ENCODE measurements around the gene TRIM66. TPM values are rescaled to one million over a fixed set of nuclear protein-coding genes. Genes with fewer than 3 reads are reported as not detected.
A peak's percentile ranks its signal among the peaks of the same experiment; 100 is the strongest.

TRIM66 gene
- total and polyA plus RNA-seq, 2 donors (not counting 1 experiment from before 2014, with no cell fraction given), result 3.9 to 13.7 TPM

DNA sequence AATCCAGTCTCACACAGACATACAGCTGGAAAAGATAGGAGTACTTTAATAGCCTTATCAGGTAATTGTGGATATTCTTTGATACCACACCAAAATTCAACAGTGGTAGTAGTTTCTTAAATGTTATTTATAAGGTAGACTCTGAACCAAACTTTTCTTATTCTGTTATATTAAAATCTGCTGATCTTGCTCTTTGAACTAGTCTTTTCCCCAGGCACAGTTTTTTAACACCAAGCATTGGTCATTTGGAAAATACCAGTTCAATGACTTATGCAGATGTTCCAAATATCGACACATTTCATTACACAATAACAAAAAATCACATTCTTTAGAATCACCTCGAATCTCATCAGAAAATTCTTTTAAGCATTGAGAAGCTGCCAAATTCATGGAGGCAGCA lies 7.6 kb downstream of the TRIM66 start:
- H3K4me3 ChIP-seq (replicated peaks in 1 of 4; ENCODE audit: control extremely low read depth in 1 of 4, insufficient read depth in 1 of 4, low read depth in 3 of 4, low read length in 4 of 4), result no peak overlapping the region
- H3K27ac ChIP-seq (ENCODE audit: insufficient read depth, low read length), result no peak overlapping the region
- H3K36me3 ChIP-seq (ENCODE audit: control insufficient read depth, insufficient read depth, low read length), result no peaks in the 10 kb centered on the region
- peaks cover 16% of the 10 kb centered on the region for H3K4me1 ChIP-seq (ENCODE audit: control insufficient read depth, extremely low read depth, insufficient read depth, low read length)
- H3K79me2 ChIP-seq (ENCODE audit: control insufficient read depth, insufficient read depth, low read length), result no peaks in the 10 kb centered on the region
- H3K9me3 ChIP-seq (ENCODE audit: control insufficient read depth, insufficient read depth, low read depth, low read length), result no peaks in the 10 kb centered on the region
- no peak for DNase-seq (ENCODE audit: low read depth in 2 of 2)
- TF ChIP-seq EZH2 (IDR thresholded peaks at IDR 0.05; ENCODE audit: low read length, missing control alignments), result no peak
- TF ChIP-seq, protein P1, sequence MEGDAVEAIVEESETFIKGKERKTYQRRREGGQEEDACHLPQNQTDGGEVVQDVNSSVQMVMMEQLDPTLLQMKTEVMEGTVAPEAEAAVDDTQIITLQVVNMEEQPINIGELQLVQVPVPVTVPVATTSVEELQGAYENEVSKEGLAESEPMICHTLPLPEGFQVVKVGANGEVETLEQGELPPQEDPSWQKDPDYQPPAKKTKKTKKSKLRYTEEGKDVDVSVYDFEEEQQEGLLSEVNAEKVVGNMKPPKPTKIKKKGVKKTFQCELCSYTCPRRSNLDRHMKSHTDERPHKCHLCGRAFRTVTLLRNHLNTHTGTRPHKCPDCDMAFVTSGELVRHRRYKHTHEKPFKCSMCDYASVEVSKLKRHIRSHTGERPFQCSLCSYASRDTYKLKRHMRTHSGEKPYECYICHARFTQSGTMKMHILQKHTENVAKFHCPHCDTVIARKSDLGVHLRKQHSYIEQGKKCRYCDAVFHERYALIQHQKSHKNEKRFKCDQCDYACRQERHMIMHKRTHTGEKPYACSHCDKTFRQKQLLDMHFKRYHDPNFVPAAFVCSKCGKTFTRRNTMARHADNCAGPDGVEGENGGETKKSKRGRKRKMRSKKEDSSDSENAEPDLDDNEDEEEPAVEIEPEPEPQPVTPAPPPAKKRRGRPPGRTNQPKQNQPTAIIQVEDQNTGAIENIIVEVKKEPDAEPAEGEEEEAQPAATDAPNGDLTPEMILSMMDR (conservative IDR thresholded peaks at IDR 0.05 in 1 of 2, IDR thresholded peaks at IDR 0.05 in 1 of 2; ENCODE audit: low read depth in 1 of 2, low read length in 2 of 2), result no peak
- H3K4me2 ChIP-seq (ENCODE audit: extremely low read depth, insufficient read depth, low read length), result no peak overlapping the region
- H3K27me3 ChIP-seq (ENCODE audit: control insufficient read depth, insufficient read depth, low read length), result no peaks in the 10 kb centered on the region
- no peak overlapping the region for H3K9ac ChIP-seq (ENCODE audit: insufficient read depth, low read length)
- H4K20me1 ChIP-seq (ENCODE audit: control insufficient read depth, extremely low read depth, insufficient read depth, low read length), result no peaks in the 10 kb centered on the region
- no peak overlapping the region for H2AFZ ChIP-seq (ENCODE audit: low read length)

DNA sequence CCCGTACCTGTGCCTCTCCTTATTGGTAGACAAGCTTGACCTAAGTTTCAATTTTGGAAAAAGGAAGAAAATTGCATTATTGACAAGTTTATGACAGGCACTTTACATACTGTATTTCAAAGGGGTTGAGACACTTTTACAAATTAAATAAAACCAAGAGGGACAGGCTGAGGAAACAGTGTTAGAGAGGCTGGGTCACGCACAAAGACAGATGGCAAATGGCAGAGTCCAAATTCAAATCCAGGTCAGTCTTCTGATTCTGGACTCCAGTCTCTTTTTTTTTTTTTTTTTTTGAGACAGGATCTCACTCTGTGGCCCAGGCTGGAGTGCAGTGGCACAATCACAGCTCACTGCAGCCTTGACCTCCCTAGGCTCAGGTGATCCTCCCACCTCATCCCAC lies 10.1 kb downstream of the TRIM66 start:
- Histone ChIP-seq H3K9me3 (ENCODE audit: control insufficient read depth, insufficient read depth, low read depth, low read length) (no peaks in the 10 kb centered on the region), H4K20me1 (ENCODE audit: control insufficient read depth, extremely low read depth, insufficient read depth, low read length) (no peaks in the 10 kb centered on the region), H3K4me1 (ENCODE audit: control insufficient read depth, extremely low read depth, insufficient read depth, low read length) (peaks cover 16% of the 10 kb centered on the region), H3K9ac (ENCODE audit: insufficient read depth, low read length) (no peak overlapping the region), H2AFZ (ENCODE audit: low read length) (no peak overlapping the region), H3K4me2 (ENCODE audit: extremely low read depth, insufficient read depth, low read length) (peak overlapping the region; percentile 65), H3K79me2 (ENCODE audit: control insufficient read depth, insufficient read depth, low read length) (no peaks in the 10 kb centered on the region), H3K27ac (ENCODE audit: insufficient read depth, low read length) (peak overlapping the region; percentile 74), H3K27me3 (ENCODE audit: control insufficient read depth, insufficient read depth, low read length) (no peaks in the 10 kb centered on the region), H3K4me3 (replicated peaks in 1 of 4; ENCODE audit: control extremely low read depth in 1 of 4, insufficient read depth in 1 of 4, low read depth in 3 of 4, low read length in 4 of 4) (no peak overlapping the region), H3K36me3 (ENCODE audit: control insufficient read depth, insufficient read depth, low read length) (no peaks in the 10 kb centered on the region)
- TF ChIP-seq, protein P1 (conservative IDR thresholded peaks at IDR 0.05 in 1 of 2, IDR thresholded peaks at IDR 0.05 in 1 of 2; ENCODE audit: low read depth in 1 of 2, low read length in 2 of 2), result no peak
- DNase-seq (ENCODE audit: low read depth in 2 of 2), result no peak

DNA sequence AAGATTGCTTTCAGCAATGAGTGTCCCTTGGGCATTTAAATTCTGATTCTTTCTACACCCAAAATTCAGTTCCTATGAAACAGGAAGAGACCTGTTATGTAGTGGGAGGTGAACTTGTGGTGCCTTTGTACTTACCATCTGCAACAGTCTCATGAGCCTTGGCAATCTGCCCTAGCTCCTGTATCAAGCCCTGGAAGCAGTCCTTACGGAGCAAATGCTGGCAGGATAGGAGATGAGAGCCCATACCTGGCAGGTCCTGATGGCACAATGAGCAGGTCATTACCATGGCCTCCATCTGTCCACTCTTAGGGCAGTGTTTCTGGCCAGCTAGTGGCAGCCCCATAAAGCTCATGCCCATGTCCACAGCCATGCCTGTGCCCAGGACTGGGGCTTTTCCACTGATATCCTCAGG lies 10.8 kb downstream of the TRIM66 start:
- Histone ChIP-seq H3K79me2 (ENCODE audit: control insufficient read depth, insufficient read depth, low read length) (no peaks in the 10 kb centered on the region), H3K4me2 (ENCODE audit: extremely low read depth, insufficient read depth, low read length) (peak overlapping the region; percentile 65), H3K27ac (ENCODE audit: insufficient read depth, low read length) (peak overlapping the region; percentile 74), H4K20me1 (ENCODE audit: control insufficient read depth, extremely low read depth, insufficient read depth, low read length) (no peaks in the 10 kb centered on the region), H3K9ac (ENCODE audit: insufficient read depth, low read length) (no peak overlapping the region), H2AFZ (ENCODE audit: low read length) (no peak overlapping the region), H3K27me3 (ENCODE audit: control insufficient read depth, insufficient read depth, low read length) (no peaks in the 10 kb centered on the region), H3K36me3 (ENCODE audit: control insufficient read depth, insufficient read depth, low read length) (no peaks in the 10 kb centered on the region), H3K4me3 (replicated peaks in 1 of 4; ENCODE audit: control extremely low read depth in 1 of 4, insufficient read depth in 1 of 4, low read depth in 3 of 4, low read length in 4 of 4) (no peak overlapping the region), H3K4me1 (ENCODE audit: control insufficient read depth, extremely low read depth, insufficient read depth, low read length) (peaks cover 16% of the 10 kb centered on the region), H3K9me3 (ENCODE audit: control insufficient read depth, insufficient read depth, low read depth, low read length) (no peaks in the 10 kb centered on the region)
- DNase-seq (ENCODE audit: low read depth in 2 of 2), result peak; percentile 80 to 89
- TF ChIP-seq, protein P1 (conservative IDR thresholded peaks at IDR 0.05 in 1 of 2, IDR thresholded peaks at IDR 0.05 in 1 of 2; ENCODE audit: low read depth in 1 of 2, low read length in 2 of 2), result no peak
- TF ChIP-seq EZH2 (IDR thresholded peaks at IDR 0.05; ENCODE audit: low read length, missing control alignments), result no peak

Measured in fibroblast of lung (primary cell).